Stimulated activated CD4-positive, alpha-beta T cell treated with anti-CD3 and anti-CD28 coated beads, Interleukin-1b, Interleukin-23, amount 100 ng/mL, for 1 hour (primary cell): ENCODE data around the gene CTH.
"Not testable (repeated sequence)": the region's sequence is repeated elsewhere in the genome, so short reads cannot be mapped to it uniquely, and the experiment has no call there.

Experiments
- DNase-seq, 2 donors: peaks; one replicate each; pipeline ENCODE4 v3.0.0-alpha.2; 2020; ENCODE audit warnings: low read depth in 2 of 2

Gene CTH

DNA sequence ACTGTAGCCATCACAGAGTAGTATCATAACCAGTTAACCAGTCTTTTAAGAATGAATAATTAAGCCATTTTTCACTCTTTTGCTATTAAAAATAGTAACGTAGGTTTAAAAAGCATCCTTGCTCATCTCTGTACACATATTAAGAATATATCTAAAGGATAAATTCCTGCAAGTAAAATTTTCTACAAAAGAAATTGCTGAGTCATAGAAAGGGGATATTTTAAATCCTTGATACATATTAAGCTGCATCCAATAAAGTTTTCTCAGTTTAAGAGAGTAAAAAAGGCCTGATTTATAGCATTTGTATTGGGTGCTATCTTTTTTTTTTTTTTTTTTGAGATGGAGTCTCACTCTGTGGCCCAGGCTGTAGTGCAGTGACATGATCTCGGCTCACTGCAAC lies 1.9 kb upstream of the CTH start:
- no peak for DNase-seq

GRCh38 chr1:70411360-70411844 lies 334 bp downstream of the CTH start:
- DNase-seq: no peak

- DNase-seq: no peak
Measured at GRCh38 chr1:70415882-70416281, 4.8 kb downstream of the CTH start.

GRCh38 chr1:70418973-70419734 lies 8.1 kb downstream of the CTH start:
- not testable (repeated sequence) for DNase-seq

DNA sequence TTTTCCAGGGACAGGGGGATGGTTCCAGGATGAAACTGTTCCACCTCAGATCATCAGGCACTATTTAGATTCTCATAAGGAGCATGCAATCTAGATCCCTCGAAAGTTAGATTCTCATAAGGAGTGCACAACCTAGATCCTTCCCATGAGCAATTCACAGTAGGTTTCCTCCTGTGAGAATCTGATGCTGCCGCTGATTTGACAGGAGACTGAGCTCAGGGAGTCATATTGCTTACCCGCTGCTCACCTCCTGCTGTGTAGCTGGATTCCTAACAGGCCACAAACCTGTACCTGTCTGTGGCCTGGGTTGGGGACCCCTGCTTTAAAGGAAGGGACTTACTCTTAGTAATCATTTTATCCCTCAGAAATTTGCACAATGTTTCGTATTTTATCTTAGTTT lies 9.3 kb downstream of the CTH start:
- no peak for DNase-seq

GRCh38 chr1:70426154-70427131 lies 15.4 kb downstream of the CTH start:
- DNase-seq: no peak

GRCh38 chr1:70427976-70428375 lies 16.9 kb downstream of the CTH start:
- DNase-seq: no peak

DNA sequence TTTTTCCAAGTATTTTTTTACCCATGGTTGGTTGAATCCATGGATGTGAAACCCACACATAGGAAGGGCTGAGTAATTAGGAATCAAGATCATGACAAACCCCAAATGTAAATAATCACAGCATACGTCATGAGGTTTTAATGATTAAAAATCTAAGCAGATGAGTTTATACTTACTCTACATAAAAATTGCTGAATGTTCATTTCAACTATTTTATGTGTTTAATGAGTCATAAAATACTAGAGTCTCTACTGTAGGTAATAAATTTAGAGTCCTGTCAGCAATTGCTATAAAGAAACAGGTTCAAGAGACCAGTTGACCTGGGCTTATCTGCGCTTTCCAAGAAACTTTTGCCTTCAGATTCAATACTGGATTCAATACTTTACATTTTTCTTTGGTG lies 18.2 kb downstream of the CTH start:
- DNase-seq: no peak

GRCh38 chr1:70429757-70430156 lies 18.7 kb downstream of the CTH start:
- no peak for DNase-seq

DNA sequence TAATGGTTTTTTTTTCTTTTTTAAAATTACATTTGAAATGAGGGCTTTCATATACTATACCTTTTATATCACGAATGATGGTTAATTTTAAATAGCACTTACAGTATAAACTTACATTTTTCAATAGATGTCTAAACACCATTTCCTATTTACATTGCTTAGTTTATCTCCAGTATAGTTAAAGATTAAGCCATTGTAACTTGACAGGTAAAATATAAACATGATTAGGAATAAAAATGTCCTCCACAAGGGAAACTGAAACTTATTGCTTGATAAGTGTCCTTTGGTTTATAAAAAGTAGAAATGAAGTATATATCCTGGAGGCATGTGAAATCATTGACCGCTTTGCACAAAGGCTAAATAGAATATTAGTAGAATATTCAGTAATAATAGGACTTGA lies 20.2 kb downstream of the CTH start:
- DNase-seq: no peak

DNA sequence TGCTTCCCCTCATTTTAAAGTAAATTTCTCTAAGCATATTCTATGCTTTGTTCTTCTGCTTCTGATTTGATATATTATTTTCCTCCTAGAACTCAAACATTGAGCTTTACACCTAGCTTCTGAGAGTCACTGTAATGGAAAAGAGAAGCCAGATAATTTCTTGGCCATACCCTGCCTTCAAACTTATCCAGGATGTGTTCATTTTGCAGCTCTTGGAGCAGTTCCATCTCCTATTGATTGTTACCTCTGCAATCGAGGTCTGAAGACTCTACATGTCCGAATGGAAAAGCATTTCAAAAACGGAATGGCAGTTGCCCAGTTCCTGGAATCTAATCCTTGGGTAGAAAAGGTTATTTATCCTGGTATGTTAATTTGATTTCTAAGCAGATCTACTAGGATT lies 20.8 kb downstream of the CTH start:
- no peak for DNase-seq

DNA sequence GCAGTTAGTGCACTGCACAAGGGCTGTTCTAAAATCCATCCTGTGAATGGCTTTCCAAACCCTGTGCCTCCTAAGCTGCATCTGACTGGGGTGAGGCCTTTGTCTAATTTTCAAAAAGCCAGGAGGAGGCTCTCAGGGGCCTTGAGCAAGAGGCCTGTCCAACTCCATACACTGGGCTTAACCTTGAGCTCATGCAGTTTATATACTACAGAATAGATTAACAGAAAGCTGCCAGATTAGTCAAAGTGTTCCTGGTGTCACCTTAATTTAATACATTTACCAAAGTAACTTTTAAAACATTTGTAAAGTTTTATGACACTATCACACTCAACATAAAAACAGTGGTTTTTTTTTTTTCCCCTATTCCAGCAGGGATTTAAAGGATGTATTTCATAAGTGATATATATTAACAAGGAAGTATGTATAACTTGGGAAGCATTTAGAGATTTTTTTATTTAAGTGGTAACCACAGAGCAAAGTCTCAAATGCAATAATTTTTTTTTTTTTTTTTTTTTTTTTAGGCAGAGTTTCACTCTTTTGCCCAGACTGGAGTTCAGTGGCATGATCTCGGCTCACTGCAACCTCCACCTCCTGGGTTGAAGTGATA lies 23.3 kb downstream of the CTH start:
- no peak for DNase-seq

- no peak for DNase-seq
Measured at GRCh38 chr1:70436622-70437251, 25.7 kb downstream of the CTH start.

GRCh38 chr1:70438529-70438928 lies 27.5 kb downstream of the CTH start:
- DNase-seq: no peak

DNA sequence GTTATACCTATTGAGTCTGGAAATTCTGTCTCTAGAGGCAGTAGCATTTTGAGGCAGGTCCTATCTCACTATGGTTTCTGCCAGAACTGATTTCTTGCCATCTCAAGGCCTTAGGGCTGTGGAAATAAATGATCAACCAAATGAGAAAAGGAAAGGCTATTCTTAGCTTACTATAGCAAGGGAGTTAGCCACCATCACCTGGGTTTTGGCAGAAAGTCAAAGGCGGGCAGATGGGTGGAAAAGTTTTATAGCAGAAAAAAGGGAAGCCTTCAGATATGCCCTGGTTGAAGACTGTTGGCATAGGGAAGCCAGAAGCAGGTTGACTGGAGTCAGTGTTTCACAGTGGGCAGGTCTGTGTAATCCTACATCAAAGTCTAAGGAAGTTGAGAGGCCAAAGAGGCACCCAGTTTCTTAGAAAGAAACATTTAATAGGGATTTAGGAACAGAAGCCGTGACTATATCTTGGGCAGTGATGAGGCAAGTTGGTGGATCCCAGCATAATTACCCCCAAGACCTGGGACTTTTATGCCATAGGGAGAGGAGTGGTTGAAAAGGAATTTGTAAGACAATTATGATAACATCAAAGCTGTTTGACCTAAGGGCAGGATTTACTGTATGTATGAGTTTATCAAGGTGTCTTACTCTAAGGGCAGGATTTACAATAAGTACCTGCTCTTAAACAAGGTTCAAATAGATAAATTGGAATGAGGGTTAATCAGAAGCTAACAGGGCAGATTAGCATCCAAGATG lies 29.7 kb downstream of the CTH start:
- DNase-seq: no peak

- DNase-seq: no peak
Measured at GRCh38 chr1:70441392-70442035, 30.4 kb downstream of the CTH start.

GRCh38 chr1:70442490-70442889 lies 31.4 kb downstream of the CTH start:
- no peak for DNase-seq

DNA sequence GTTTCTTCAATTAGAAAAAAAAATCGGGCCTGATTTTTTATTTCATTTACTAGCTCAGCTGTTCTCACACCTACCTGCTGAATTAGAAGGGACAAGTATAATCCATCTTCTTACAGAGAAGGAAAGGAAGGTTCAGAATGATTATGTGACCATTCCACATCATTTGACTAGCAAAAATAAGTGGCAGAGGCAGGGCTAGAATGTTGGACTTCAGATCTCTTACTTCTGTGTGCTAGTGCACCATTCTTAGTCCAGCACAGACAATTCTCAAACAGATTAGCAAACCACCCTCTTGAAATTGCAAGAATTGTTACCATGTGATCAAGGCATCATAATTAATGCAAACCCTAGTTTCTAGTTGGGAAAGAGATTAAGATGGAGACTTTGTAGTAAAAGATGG lies 32.7 kb downstream of the CTH start:
- no peak for DNase-seq

DNA sequence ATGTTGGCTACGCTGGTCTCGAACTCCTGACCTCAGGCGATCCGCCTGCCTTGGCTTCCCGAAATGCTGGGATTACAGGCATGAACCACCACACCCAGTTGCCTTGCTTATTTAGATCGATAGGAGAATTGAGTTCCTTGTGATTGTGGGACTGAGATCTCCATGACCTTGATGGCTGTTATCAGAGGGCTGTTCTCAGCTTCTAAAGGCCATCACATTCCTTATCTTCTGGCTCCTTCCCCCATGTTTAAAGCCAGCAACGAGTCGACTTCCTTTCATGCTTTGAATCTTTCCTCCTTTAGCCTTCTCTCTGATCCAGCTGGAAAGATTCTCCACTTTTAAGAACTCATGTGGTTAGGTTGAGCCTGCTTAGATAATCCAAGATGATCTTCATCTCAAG lies 38.0 kb downstream of the CTH start:
- no peak for DNase-seq

- DNase-seq: not testable (repeated sequence)
Measured at GRCh38 chr1:70452164-70452939, 41.3 kb downstream of the CTH start.
